ENCODE data around the gene DAPK2.

Gene DAPK2

DNA sequence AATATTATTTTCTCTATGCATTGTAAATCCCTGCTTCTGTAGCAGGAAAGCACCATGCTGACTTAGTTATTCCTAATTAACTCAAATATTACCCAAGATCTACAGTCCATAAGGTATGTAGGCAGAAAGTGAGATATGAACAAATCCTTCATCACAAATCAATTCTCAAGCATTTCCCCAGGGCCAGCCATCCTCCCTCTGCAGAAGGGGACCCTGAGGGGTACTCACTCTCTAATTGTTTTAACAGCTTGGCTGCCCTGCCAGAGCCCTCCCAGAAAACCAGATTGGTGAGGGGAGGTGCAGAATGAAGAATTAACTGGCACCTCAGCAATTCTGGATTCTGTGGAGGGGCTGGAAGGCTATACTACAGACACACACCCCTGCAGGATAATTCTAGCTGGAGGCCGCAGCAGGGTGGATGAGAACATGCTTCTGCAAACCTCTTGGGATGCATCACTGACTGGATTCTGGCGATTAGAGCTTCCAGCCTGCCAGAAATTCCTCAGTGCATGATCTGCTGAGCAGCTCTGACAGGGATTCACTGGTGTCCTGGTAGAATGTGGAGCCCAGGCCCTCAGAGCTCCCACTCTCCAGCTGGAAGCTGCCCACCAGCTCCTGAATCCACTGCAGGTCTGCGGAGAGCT is 123.9 kb downstream of the DAPK2 start:
- H3K4me3 ChIP-seq (ENCODE audit: low read depth, low read length): no peak overlapping the region
- TF ChIP-seq, protein P1, sequence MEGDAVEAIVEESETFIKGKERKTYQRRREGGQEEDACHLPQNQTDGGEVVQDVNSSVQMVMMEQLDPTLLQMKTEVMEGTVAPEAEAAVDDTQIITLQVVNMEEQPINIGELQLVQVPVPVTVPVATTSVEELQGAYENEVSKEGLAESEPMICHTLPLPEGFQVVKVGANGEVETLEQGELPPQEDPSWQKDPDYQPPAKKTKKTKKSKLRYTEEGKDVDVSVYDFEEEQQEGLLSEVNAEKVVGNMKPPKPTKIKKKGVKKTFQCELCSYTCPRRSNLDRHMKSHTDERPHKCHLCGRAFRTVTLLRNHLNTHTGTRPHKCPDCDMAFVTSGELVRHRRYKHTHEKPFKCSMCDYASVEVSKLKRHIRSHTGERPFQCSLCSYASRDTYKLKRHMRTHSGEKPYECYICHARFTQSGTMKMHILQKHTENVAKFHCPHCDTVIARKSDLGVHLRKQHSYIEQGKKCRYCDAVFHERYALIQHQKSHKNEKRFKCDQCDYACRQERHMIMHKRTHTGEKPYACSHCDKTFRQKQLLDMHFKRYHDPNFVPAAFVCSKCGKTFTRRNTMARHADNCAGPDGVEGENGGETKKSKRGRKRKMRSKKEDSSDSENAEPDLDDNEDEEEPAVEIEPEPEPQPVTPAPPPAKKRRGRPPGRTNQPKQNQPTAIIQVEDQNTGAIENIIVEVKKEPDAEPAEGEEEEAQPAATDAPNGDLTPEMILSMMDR (IDR thresholded peaks at IDR 0.05; ENCODE audit: borderline replicate concordance, insufficient read depth, low read depth, low read length): no peak

DNA sequence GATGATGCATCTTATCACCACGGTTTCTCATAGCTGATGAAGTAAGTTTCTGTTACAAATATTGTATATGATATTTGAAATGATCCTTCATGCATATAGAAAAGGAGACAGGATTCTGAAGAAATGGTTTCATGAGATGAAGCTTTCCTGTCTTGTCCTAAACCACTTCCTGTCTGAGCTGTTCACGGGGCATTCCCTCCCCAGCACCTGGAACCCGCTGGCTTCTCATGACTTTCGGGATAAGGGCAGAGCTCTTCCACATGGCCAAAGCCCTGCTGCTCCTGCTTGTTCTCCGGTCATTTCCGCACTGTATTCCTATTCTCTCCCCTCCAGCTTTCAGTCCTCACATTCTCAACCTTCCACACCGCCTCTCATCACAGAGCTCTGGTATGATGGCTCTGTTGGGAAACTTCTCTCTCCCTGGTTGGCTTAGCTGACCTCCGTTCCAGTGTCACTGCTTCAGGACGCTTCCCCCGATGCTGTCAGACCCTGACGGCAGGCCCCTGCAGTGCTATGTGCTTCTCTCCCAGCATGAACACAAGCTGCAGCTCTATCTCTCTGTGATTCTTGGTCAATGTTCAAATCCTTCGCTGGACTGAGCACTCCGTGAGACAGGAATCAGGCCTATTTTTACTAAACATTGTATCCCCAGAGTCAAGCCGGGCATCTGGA is 125.6 kb downstream of the DAPK2 start:
- TF ChIP-seq, protein P1 (IDR thresholded peaks at IDR 0.05; ENCODE audit: borderline replicate concordance, insufficient read depth, low read depth, low read length): no peak
- no peak overlapping the region for H3K4me3 ChIP-seq (ENCODE audit: low read depth, low read length)

DNA sequence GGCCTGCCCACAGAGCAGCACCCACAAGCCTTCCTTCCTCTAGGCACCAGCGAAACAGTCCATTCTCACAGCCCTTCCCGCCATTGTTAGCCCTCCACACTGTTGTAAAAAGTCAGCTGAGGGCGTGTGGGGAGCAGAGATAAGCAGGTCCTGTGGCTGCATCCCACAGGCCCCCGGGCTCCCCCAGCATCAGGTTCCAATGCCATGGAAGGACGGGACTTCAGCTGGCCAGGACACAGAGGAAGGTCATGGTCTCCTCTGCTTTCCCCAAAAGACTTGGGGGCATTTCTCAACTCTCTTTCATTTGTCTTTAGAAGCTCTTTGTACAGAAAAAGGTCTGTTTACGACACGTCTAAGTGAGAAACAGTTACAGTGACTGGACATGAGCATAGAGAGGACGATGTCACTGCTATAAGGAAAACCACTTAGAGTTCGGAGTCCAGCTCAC is 127.4 kb downstream of the DAPK2 start:
- H3K4me3 ChIP-seq (ENCODE audit: low read depth, low read length): no peak overlapping the region
- TF ChIP-seq, protein P1 (IDR thresholded peaks at IDR 0.05; ENCODE audit: borderline replicate concordance, insufficient read depth, low read depth, low read length): no peak

DNA sequence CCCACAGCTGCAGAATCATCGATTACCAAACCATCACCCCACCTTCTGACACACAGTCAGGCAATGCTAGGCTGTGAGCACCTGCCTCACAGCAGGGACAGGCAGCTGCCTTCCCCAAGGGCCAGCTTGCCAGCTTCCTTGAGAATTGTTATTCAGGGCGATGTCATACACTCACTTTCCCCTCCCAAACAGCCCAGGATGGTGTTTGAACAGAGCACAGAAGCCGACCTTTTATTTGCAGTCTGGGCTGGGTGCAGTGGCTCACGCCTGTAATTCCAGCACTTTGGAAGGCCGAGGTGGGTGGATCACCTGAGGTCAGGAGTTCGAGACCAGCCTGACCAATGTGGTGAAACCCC is 128.0 kb downstream of the DAPK2 start:
- H3K4me3 ChIP-seq (ENCODE audit: low read depth, low read length): no peak overlapping the region

DNA sequence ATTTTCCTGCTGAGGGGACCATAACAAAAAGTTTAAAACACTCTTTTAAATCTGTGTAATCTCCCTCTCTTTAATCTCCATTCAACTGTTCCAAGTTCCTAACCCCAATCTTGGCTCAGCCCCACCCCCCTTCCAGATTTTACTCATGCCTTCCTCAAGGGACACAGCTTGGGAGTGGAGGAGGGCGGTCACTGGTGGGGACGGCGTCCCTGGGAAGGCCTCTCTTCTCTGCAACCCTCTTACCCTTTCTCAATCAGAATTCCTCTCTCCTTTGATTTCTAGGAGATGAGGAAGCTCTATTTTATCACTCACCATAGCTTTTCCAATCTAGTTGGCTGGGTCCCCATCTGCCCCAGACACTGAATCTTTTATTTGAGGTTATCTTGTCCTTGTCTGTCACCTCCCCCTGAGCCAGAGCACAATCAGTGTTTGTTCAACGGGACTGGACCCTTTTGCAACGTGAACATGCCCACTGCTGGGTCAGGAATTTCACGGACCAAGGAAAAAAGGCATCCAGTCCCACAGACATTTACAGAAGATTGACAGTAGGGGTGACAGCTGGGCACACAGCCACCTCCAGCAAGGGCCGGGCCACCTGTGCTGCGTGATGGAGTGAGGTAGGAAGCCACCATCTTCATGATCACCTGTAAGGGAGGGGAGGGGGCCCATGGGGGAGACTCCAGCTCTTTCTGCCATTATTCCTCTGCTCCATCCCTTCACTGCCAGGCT is 128.5 kb downstream of the DAPK2 start:
- no peak overlapping the region for H3K4me3 ChIP-seq (ENCODE audit: low read depth, low read length)
- TF ChIP-seq, protein P1 (IDR thresholded peaks at IDR 0.05; ENCODE audit: borderline replicate concordance, insufficient read depth, low read depth, low read length): no peak

More for the DNA sequence above, 128.0 kb downstream of the DAPK2 start:
- TF ChIP-seq, protein P1 (IDR thresholded peaks at IDR 0.05; ENCODE audit: borderline replicate concordance, insufficient read depth, low read depth, low read length): no peak

DNA sequence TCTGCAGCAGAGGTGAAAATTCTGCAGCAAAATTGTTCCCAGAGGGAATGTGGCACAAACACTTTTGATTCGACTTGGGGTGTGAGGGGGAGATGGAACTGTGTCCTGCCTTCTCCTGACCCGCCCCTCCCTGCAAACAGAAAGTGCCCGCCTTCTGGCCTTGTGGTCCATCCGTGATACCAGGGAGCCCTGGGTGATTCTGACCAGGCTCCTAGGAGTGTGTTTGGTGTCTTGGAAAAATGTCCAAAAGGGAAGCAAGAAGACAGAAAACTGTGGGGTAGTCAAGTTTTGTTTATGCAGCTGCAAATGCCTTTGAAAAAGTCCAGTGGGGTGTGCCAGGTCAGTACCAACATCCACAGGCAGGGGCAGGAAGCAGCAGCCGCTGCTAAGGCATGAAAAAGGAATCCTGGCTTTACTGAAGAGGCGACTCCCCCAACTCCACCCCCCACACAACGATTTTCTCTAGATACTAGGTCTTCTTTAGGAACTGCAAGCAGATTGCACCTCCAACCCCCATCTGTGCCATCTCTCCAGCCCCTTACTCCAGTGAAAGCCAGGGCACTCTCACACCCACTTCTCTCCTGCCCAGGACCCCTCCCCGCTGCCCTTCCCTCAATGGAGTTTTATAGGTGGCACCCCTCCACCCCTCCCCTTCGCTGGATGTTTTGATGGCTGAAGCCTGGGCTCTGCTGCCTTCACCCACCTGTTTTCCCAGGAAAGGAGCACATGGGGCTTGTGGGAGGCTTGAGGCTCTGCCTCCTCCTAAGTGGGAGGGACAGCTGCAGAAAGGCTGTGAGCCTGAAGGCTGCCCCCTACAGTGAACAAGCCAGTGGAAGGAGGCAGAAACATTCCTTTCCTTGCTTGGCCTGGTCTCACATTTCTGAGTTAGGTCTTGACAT is 130.2 kb downstream of the DAPK2 start:
- H3K4me3 ChIP-seq (ENCODE audit: low read depth, low read length): no peak overlapping the region
- TF ChIP-seq, protein P1 (IDR thresholded peaks at IDR 0.05; ENCODE audit: borderline replicate concordance, insufficient read depth, low read depth, low read length): peak; percentile 26; the same call in 1 of the 2 replicates
